Inferior parietal cortex (tissue), 1 donor: ENCODE measurements around the gene SRSF3.

Source experiments
- DNase-seq: peaks from one replicate; pipeline ENCODE4 v3.0.0-alpha.2; 2016; ENCODE audit errors: extremely low spot score

The SRSF3 gene

GRCh38 chr6:36623547-36624459 is 29.6 kb downstream of the SRSF3 start:
- DNase-seq: peak; percentile 88

GRCh38 chr6:36624461-36625157 is 30.4 kb downstream of the SRSF3 start:
- no peak for DNase-seq

- no peak for DNase-seq
Observed at GRCh38 chr6:36625158-36625919, 31.2 kb downstream of the SRSF3 start.

- DNase-seq: no peak
Observed at GRCh38 chr6:36626636-36627035, 32.5 kb downstream of the SRSF3 start.

- DNase-seq: no peak
Observed at GRCh38 chr6:36627141-36627540, 33.0 kb downstream of the SRSF3 start.

- DNase-seq: no peak
Observed at GRCh38 chr6:36627801-36628246, 33.7 kb downstream of the SRSF3 start.

- DNase-seq: no peak
Observed at GRCh38 chr6:36629784-36630183, 35.6 kb downstream of the SRSF3 start.

- no peak for DNase-seq
Observed at GRCh38 chr6:36631326-36632011, 37.3 kb downstream of the SRSF3 start.

GRCh38 chr6:36633370-36633769 is 39.2 kb downstream of the SRSF3 start:
- no peak for DNase-seq

- DNase-seq: no peak
Observed at GRCh38 chr6:36633915-36634314, 39.8 kb downstream of the SRSF3 start.

- no peak for DNase-seq
Observed at GRCh38 chr6:36634317-36635108, 40.4 kb downstream of the SRSF3 start.

GRCh38 chr6:36636283-36636682 is 42.1 kb downstream of the SRSF3 start:
- DNase-seq: no peak

GRCh38 chr6:36636687-36637418 is 42.7 kb downstream of the SRSF3 start:
- no peak for DNase-seq

GRCh38 chr6:36638579-36638978 is 44.4 kb downstream of the SRSF3 start:
- DNase-seq: no peak

GRCh38 chr6:36639171-36639808 is 45.1 kb downstream of the SRSF3 start:
- DNase-seq: no peak

GRCh38 chr6:36641543-36641942 is 47.4 kb downstream of the SRSF3 start:
- DNase-seq: no peak

- DNase-seq: no peak
Observed at GRCh38 chr6:36642913-36643817, 49.0 kb downstream of the SRSF3 start.

- DNase-seq: no peak
Observed at GRCh38 chr6:36643977-36644376, 49.8 kb downstream of the SRSF3 start.

- no peak for DNase-seq
Observed at GRCh38 chr6:36649086-36649485, 54.9 kb downstream of the SRSF3 start.
